H9 (cell line): ENCODE measurements around the gene NT5DC1. TPM values are rescaled to one million over a fixed set of nuclear protein-coding genes. Genes with fewer than 3 reads are reported as not detected.

Experiments used
- DNase-seq: peaks from one replicate; pipeline ENCODE4 v3.0.0-alpha.2; 2017
- H2AFZ ChIP-seq: one replicate; pipeline ENCODE4 v1.6.1; 2013; ENCODE audit warnings: mild to moderate bottlenecking, low read length, control low read depth, moderate library complexity
- H2AK5ac ChIP-seq: 2 replicates; pipeline ENCODE4 v1.6.1; 2013; ENCODE audit warnings: low read length, control low read depth, mixed read lengths; ENCODE audit not compliant: insufficient read length
- H2BK120ac ChIP-seq: one replicate; pipeline ENCODE4 v1.6.1; 2013; ENCODE audit warnings: low read depth, mild to moderate bottlenecking, low read length, control low read depth, inconsistent platforms; ENCODE audit not compliant: poor library complexity, severe bottlenecking
- H2BK12ac ChIP-seq: 2 replicates; pipeline ENCODE4 v1.6.1; 2013; ENCODE audit warnings: low read length, control low read depth, mixed read lengths, low read depth; ENCODE audit not compliant: insufficient read length
- H2BK15ac ChIP-seq: 2 replicates; pipeline ENCODE4 v1.6.1; 2013; ENCODE audit warnings: low read depth, low read length, control low read depth
- H2BK20ac ChIP-seq: one replicate; pipeline ENCODE4 v1.6.1; 2013; ENCODE audit warnings: low read depth, mild to moderate bottlenecking, low read length, control low read depth, inconsistent platforms; ENCODE audit not compliant: poor library complexity, severe bottlenecking
- H2BK5ac ChIP-seq: 2 replicates; pipeline ENCODE4 v1.6.1; 2013; ENCODE audit warnings: low read length, control low read depth, mixed read lengths; ENCODE audit not compliant: insufficient read length
- H3K14ac ChIP-seq: 2 replicates; pipeline ENCODE4 v1.6.1; 2013; ENCODE audit warnings: low read length, control low read depth; ENCODE audit not compliant: insufficient read depth
- H3K18ac ChIP-seq: 2 replicates; pipeline ENCODE4 v1.6.1; 2013; ENCODE audit warnings: low read depth, mild to moderate bottlenecking, mixed read lengths, low read length, control low read depth; ENCODE audit not compliant: insufficient read length
- H3K23ac ChIP-seq: 2 replicates; pipeline ENCODE4 v1.6.1; 2013; ENCODE audit warnings: low read length, control low read depth, mixed read lengths, low read depth; ENCODE audit not compliant: insufficient read length
- H3K23me2 ChIP-seq: 2 replicates; pipeline ENCODE4 v1.6.1; 2013; ENCODE audit warnings: low read depth, mild to moderate bottlenecking, mixed read lengths, low read length, control low read depth; ENCODE audit not compliant: insufficient read length, poor library complexity, severe bottlenecking
- H3K27ac ChIP-seq: 2 replicates; pipeline ENCODE4 v1.5.1; 2013; ENCODE audit warnings: low read length, control low read depth, mixed read lengths, low read depth; ENCODE audit not compliant: insufficient read length
- H3K27me3 ChIP-seq: 2 replicates; pipeline ENCODE4 v1.6.1; 2013; ENCODE audit warnings: low read length, control low read depth, inconsistent platforms; ENCODE audit not compliant: insufficient read depth
- H3K4ac ChIP-seq: 2 replicates; pipeline ENCODE4 v1.6.1; 2013; ENCODE audit warnings: low read depth, mild to moderate bottlenecking, control low read depth, inconsistent platforms, low read length, moderate library complexity
- H3K4me1 ChIP-seq: 2 replicates; pipeline ENCODE4 v1.6.1; 2013; ENCODE audit warnings: low read length, control low read depth, inconsistent platforms; ENCODE audit not compliant: insufficient read depth
- H3K4me2 ChIP-seq: 2 replicates; pipeline ENCODE4 v1.6.1; 2013; ENCODE audit warnings: low read length, control low read depth, mixed read lengths; ENCODE audit not compliant: insufficient read length, insufficient read depth
- H3K56ac ChIP-seq: 2 replicates; pipeline ENCODE4 v1.6.1; 2013; ENCODE audit warnings: low read depth, mild to moderate bottlenecking, mixed read lengths, low read length, control low read depth; ENCODE audit not compliant: insufficient read length
- H3K79me1 ChIP-seq: 2 replicates; pipeline ENCODE4 v1.6.1; 2013; ENCODE audit warnings: low read depth, mild to moderate bottlenecking, moderate library complexity, low read length, control low read depth, inconsistent platforms; ENCODE audit not compliant: insufficient read depth, poor library complexity, severe bottlenecking
- H3K79me2 ChIP-seq: 2 replicates; pipeline ENCODE4 v1.6.1; 2013; ENCODE audit warnings: low read length, control low read depth, inconsistent platforms; ENCODE audit not compliant: insufficient read depth
- H3K9ac ChIP-seq: 2 replicates; pipeline ENCODE4 v1.6.1; 2013; ENCODE audit warnings: low read length, control low read depth, mixed read lengths; ENCODE audit not compliant: insufficient read length; ENCODE audit errors: extremely low read depth
- H3K9me3 ChIP-seq: one replicate; pipeline ENCODE4 v1.6.1; 2013; ENCODE audit warnings: low read depth, low read length, inconsistent platforms; ENCODE audit not compliant: control insufficient read depth
- H3T11ph ChIP-seq: one replicate; pipeline ENCODE4 v1.6.1; 2013; ENCODE audit warnings: mild to moderate bottlenecking, low read length, control low read depth, inconsistent platforms
- H4K20me1 ChIP-seq: one replicate; pipeline ENCODE4 v1.6.1; 2013; ENCODE audit not compliant: control insufficient read depth, insufficient read length, insufficient read depth
- H4K5ac ChIP-seq: 2 replicates; pipeline ENCODE4 v1.6.1; 2013; ENCODE audit warnings: low read depth, mild to moderate bottlenecking, mixed read lengths, low read length, control low read depth; ENCODE audit not compliant: insufficient read length
- H4K8ac ChIP-seq: replicated peaks from 2 replicates; pipeline ENCODE4 v1.6.1; 2013; ENCODE audit warnings: low read length, control low read depth, mixed read lengths, low read depth; ENCODE audit not compliant: insufficient read length
- H4K91ac ChIP-seq: 2 replicates; pipeline ENCODE4 v1.6.1; 2013; ENCODE audit warnings: low read depth, mild to moderate bottlenecking, moderate library complexity, mixed read lengths, low read length, control low read depth; ENCODE audit not compliant: insufficient read length
- H3K27ac Mint-ChIP-seq, 3 experiments: 2 replicates in 2 of 3; 3 replicates in 1 of 3; pipeline ENCODE4 v1.8.0; 2020 to 2021; ENCODE audit warnings: mixed read lengths in 3 of 3, mild to moderate bottlenecking in 1 of 3, moderate library complexity in 1 of 3
- H3K27me3 Mint-ChIP-seq: 2 replicates; pipeline ENCODE4 v1.8.0; 2021; ENCODE audit warnings: low read depth, mild to moderate bottlenecking, moderate library complexity, mixed read lengths
- H3K36me3 Mint-ChIP-seq, 3 experiments: 2 replicates in 2 of 3; 3 replicates in 1 of 3; pipeline ENCODE4 v1.8.0; 2020 to 2021; ENCODE audit warnings: low read depth in 3 of 3, mixed read lengths in 3 of 3; ENCODE audit not compliant: insufficient read depth in 1 of 3
- H3K4me1 Mint-ChIP-seq, 2 experiments: 2 replicates each; pipeline ENCODE4 v1.8.0; 2020; ENCODE audit warnings: mixed read lengths in 2 of 2
- H3K4me3 Mint-ChIP-seq, 2 experiments: 2 replicates in 1 of 2; 3 replicates in 1 of 2; pipeline ENCODE4 v1.8.0; 2020 to 2021; ENCODE audit warnings: mild to moderate bottlenecking in 2 of 2, mixed read lengths in 2 of 2, moderate library complexity in 1 of 2
- H3K9me3 Mint-ChIP-seq, 2 experiments: 2 replicates in 1 of 2; 3 replicates in 1 of 2; pipeline ENCODE4 v1.8.0; 2020; ENCODE audit warnings: mild to moderate bottlenecking in 2 of 2, mixed read lengths in 2 of 2, moderate library complexity in 1 of 2
- WGBS: extraction: QIAGEN DNeasy Blood & Tissue Kit; methylation state at CpG from one replicate; pipeline ENCODE4 v1.1.7; 2013; ENCODE audit warnings: missing lambda C conversion rate, low lambda C conversion rate, mixed read lengths; ENCODE audit not compliant: insufficient read length; ENCODE audit errors: extremely low coverage; 5-methylcytosine and 5-hydroxymethylcytosine counted together
- total RNA-seq: library from RNA; stranded (reverse); gene quantifications from 2 replicates; pipeline ENCODE4 v1.2.1, GENCODE V29; 2021
- TF ChIP-seq, protein P1 (sequence below): fragments of 200-600 bp; sonication (generic); conservative IDR thresholded peaks from 3 replicates; pipeline ENCODE4 v1.8.0; 2021; ENCODE audit warnings: antibody characterized with exemption, mild to moderate bottlenecking

The NT5DC1 gene
- total RNA-seq, 1 experiment from 2014 or later = 64.9 TPM

DNA sequence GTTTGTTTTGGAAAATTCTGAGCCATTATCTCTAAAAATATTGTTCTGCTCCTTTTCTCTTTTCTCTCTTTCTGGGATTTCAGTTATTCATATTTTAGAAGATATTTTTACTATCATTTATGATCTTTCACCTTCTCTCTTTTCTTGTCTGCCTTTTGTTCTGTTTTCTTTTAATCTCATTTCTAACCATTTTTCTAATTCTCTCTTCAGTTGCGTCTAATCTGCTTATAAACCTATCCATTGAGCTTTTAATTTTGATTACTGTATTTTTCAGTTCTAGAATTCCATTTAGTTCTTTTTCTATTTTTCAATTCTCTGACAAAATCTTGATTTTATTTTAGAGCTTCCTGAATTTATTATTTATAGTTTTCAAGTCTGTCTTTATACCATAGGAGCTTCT lies 67.5 kb downstream of the NT5DC1 start:
- Mint-ChIP-seq H3K4me1 (peaks cover 5 to 12% of the 10 kb centered on the region in 2 experiments; a peak in 3 of 4 replicates), H3K27ac (no peak overlapping the region), H3K9me3 (peaks cover 10 to 12% of the 10 kb centered on the region in 2 experiments; a peak in 4 of 5 replicates), H3K27me3 (no peaks in the 10 kb centered on the region), H3K4me3 (no peak overlapping the region), H3K36me3 (peaks cover 6 to 32% (median 11%) of the 10 kb centered on the region in 3 experiments; a peak in 6 of 7 replicates)
- Histone ChIP-seq H2BK12ac (no peak overlapping the region), H3K79me2 (no peaks in the 10 kb centered on the region), H3K18ac (no peak overlapping the region), H4K20me1 (no peaks in the 10 kb centered on the region), H2AFZ (no peak overlapping the region), H3K56ac (no peak overlapping the region), H2AK5ac (no peak overlapping the region), H4K5ac (no peak overlapping the region), H3K4me2 (no peak overlapping the region), H2BK5ac (no peak overlapping the region), H2BK15ac (no peak overlapping the region), H3K9ac (no peak overlapping the region), H2BK120ac (no peak overlapping the region), H2BK20ac (no peak overlapping the region), H3K27me3 (no peaks in the 10 kb centered on the region), H3K23ac (no peak overlapping the region), H3K14ac (no peak overlapping the region), H3K4ac (no peak overlapping the region), H3T11ph (no peak overlapping the region), H4K8ac (no peak overlapping the region), H3K4me1 (no peaks in the 10 kb centered on the region), H3K27ac (no peak overlapping the region), H3K9me3 (no peaks in the 10 kb centered on the region), H3K23me2 (no peaks in the 10 kb centered on the region), H3K79me1 (no peaks in the 10 kb centered on the region), H4K91ac (no peak overlapping the region)
- DNase-seq = no peak
- TF ChIP-seq, protein P1, sequence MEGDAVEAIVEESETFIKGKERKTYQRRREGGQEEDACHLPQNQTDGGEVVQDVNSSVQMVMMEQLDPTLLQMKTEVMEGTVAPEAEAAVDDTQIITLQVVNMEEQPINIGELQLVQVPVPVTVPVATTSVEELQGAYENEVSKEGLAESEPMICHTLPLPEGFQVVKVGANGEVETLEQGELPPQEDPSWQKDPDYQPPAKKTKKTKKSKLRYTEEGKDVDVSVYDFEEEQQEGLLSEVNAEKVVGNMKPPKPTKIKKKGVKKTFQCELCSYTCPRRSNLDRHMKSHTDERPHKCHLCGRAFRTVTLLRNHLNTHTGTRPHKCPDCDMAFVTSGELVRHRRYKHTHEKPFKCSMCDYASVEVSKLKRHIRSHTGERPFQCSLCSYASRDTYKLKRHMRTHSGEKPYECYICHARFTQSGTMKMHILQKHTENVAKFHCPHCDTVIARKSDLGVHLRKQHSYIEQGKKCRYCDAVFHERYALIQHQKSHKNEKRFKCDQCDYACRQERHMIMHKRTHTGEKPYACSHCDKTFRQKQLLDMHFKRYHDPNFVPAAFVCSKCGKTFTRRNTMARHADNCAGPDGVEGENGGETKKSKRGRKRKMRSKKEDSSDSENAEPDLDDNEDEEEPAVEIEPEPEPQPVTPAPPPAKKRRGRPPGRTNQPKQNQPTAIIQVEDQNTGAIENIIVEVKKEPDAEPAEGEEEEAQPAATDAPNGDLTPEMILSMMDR = no peak
- WGBS = no CpG with 5 or more reads among the region's 1 CpG
